ENCODE results near the gene SLC30A10.

GRCh38 chr1:219876798-219877209 is 51.6 kb downstream of the SLC30A10 start:
- TF ChIP-seq POLR2AphosphoS5 (IDR thresholded peaks at IDR 0.05; ENCODE audit: low read depth, low read length) (no peak), SIN3A (IDR thresholded peaks at IDR 0.05; ENCODE audit: borderline replicate concordance, insufficient read depth, low read length) (no peak)
